HG02870 (cell line): Measurements from ENCODE around the gene UGGT2.
A peak's percentile ranks its signal among the peaks of the same experiment; 100 is the strongest.
"Not testable (repeated sequence)": the region's sequence is repeated elsewhere in the genome, so short reads cannot be mapped to it uniquely, and the experiment has no call there.

ENCODE experiments used
- ATAC-seq: cut with Tn5 transposase; IDR thresholded peaks from one replicate; pipeline ENCODE4 v1.9.1; 2021; ENCODE audit warnings: mild to moderate bottlenecking, moderate library complexity; ENCODE audit not compliant: unreplicated experiment

UGGT2 gene

GRCh38 chr13:96053003-96053703 is at the start of gene UGGT2:
Gene UGGT2, minus strand, starts transcription at chr13:96053401. Its CDS starts 89 bp downstream, at chr13:96053312.
- ATAC-seq = peak; percentile 92

GRCh38 chr13:96100457-96101220 is 47.4 kb upstream of the UGGT2 start:
- ATAC-seq = no peak

GRCh38 chr13:96093296-96094006 is 40.2 kb upstream of the UGGT2 start:
- ATAC-seq = no peak

GRCh38 chr13:96091164-96092117 is 38.2 kb upstream of the UGGT2 start:
- ATAC-seq = no peak

- ATAC-seq = no peak
Measured at GRCh38 chr13:96090240-96091101, 37.3 kb upstream of the UGGT2 start.

- ATAC-seq = no peak
Measured at GRCh38 chr13:96089749-96090239, 36.6 kb upstream of the UGGT2 start, which contains the start of gene HS6ST3. Gene HS6ST3, plus strand, starts transcription at chr13:96090107.

- no peak for ATAC-seq
Measured at GRCh38 chr13:96089139-96089538, 35.9 kb upstream of the UGGT2 start.

- no peak for ATAC-seq
Measured at GRCh38 chr13:96086736-96087135, 33.5 kb upstream of the UGGT2 start.

GRCh38 chr13:96082640-96083039 is 29.4 kb upstream of the UGGT2 start:
- no peak for ATAC-seq

- ATAC-seq = no peak
Measured at GRCh38 chr13:96081888-96082287, 28.7 kb upstream of the UGGT2 start.

- no peak for ATAC-seq
Measured at GRCh38 chr13:96080676-96081075, 27.5 kb upstream of the UGGT2 start.

- ATAC-seq = peak; percentile 67
Measured at GRCh38 chr13:96075953-96076543, 22.8 kb upstream of the UGGT2 start.

GRCh38 chr13:96072392-96072791 is 19.2 kb upstream of the UGGT2 start:
- ATAC-seq = no peak

- ATAC-seq = no peak
Measured at GRCh38 chr13:96071504-96071903, 18.3 kb upstream of the UGGT2 start.

GRCh38 chr13:96068729-96069128 is 15.5 kb upstream of the UGGT2 start:
- ATAC-seq = no peak

- ATAC-seq = no peak
Measured at GRCh38 chr13:96065849-96066248, 12.6 kb upstream of the UGGT2 start.

GRCh38 chr13:96052656-96053002 is 572 bp downstream of the UGGT2 start:
- ATAC-seq = peak; percentile 61

- ATAC-seq = not testable (repeated sequence)
Measured at GRCh38 chr13:96051946-96052345, 1.3 kb downstream of the UGGT2 start.

- ATAC-seq = not testable (repeated sequence)
Measured at GRCh38 chr13:96051491-96051890, 1.7 kb downstream of the UGGT2 start.
